H1 (cell line): ENCODE results near the gene NFATC1. TPM values are rescaled to one million over a fixed set of nuclear protein-coding genes. Genes with fewer than 3 reads are reported as not detected.
A peak's percentile ranks its signal among the peaks of the same experiment; 100 is the strongest.

Experiments
- CTCF ChIA-PET: fragments of 300-600 bp; sonication (Branson Sonifier 250); formaldehyde crosslinking; loops from one replicate; lab custom pipeline; 2021; ENCODE audit not compliant: partially characterized antibody; lab: Charles Lee
- POLR2A ChIA-PET: fragments of 300-600 bp; sonication (Branson Sonifier 250); formaldehyde crosslinking; loops from one replicate; lab custom pipeline; 2021; ENCODE audit warnings: inconsistent platforms; ENCODE audit not compliant: partially characterized antibody; lab: Charles Lee
- DNase-seq, 2 experiments: peaks; one replicate each; pipeline versions ENCODE4 v3.0.0 to v3.0.0-alpha.2; 2010 to 2022; ENCODE audit warnings: low spot score in 2 of 2, low read depth in 1 of 2, mixed read lengths in 1 of 2
- FAIRE-seq: peaks from 2 replicates; lab custom pipeline; 2011; peaks lifted over from hg19 to GRCh38; lab: Jason Lieb, UNC
- H2AFZ ChIP-seq: 2 replicates; pipeline ENCODE4 v1.8.1; 2012; ENCODE audit warnings: low read length, inconsistent platforms
- H2AK5ac ChIP-seq: 2 replicates; pipeline ENCODE4 v1.6.1; 2013; ENCODE audit warnings: low read depth, low read length
- H2BK120ac ChIP-seq: replicated peaks from 2 replicates; pipeline ENCODE3; 2013; ENCODE audit warnings: low read depth, low read length, inconsistent platforms
- H2BK12ac ChIP-seq: 2 replicates; pipeline ENCODE4 v1.6.1; 2013; ENCODE audit warnings: low read depth, low read length
- H2BK15ac ChIP-seq: 2 replicates; pipeline ENCODE4 v1.6.1; 2013; ENCODE audit warnings: low read length
- H2BK20ac ChIP-seq: 2 replicates; pipeline ENCODE4 v1.6.1; 2013; ENCODE audit warnings: low read length
- H2BK5ac ChIP-seq: 2 replicates; pipeline ENCODE4 v1.6.1; 2013; ENCODE audit warnings: low read depth, low read length
- H3K14ac ChIP-seq: 2 replicates; pipeline ENCODE4 v1.6.1; 2013; ENCODE audit warnings: inconsistent platforms; ENCODE audit not compliant: insufficient read length
- H3K18ac ChIP-seq: 2 replicates; pipeline ENCODE4 v1.6.1; 2013; ENCODE audit warnings: low read length; ENCODE audit errors: extremely low read depth
- H3K23ac ChIP-seq: 2 replicates; pipeline ENCODE4 v1.6.1; 2013; ENCODE audit warnings: inconsistent platforms; ENCODE audit not compliant: insufficient read length
- H3K23me2 ChIP-seq: 2 replicates; pipeline ENCODE4 v1.6.1; 2013; ENCODE audit warnings: low read depth, low read length
- H3K27ac ChIP-seq: 2 replicates; pipeline ENCODE4 v1.6.1; 2011; ENCODE audit warnings: low read depth, low read length, inconsistent platforms
- H3K27me3 ChIP-seq, 4 experiments: replicated peaks in 1 of 4; 1 replicate in 1 of 4; 2 replicates in 3 of 4; pipeline versions ENCODE4 v1.6.1 to v1.8.1; 2011 to 2013; ENCODE audit warnings: low read length in 3 of 4, mild to moderate bottlenecking in 3 of 4, inconsistent platforms in 2 of 4, mixed read lengths in 2 of 4, moderate library complexity in 1 of 4; ENCODE audit not compliant: control insufficient read depth in 3 of 4, insufficient read depth in 3 of 4; ENCODE audit errors: extremely low read depth in 1 of 4
- H3K36me3 ChIP-seq, 4 experiments: 2 replicates each; pipeline versions ENCODE4 v1.6.1 to v1.8.1; 2011 to 2013; ENCODE audit warnings: mild to moderate bottlenecking in 4 of 4, low read length in 3 of 4, moderate library complexity in 2 of 4, control low read depth in 1 of 4, inconsistent platforms in 1 of 4; ENCODE audit not compliant: insufficient read depth in 4 of 4, control insufficient read depth in 2 of 4
- H3K4ac ChIP-seq: replicated peaks from 2 replicates; pipeline ENCODE3; 2013; ENCODE audit warnings: low read length, low read depth, mixed read lengths, inconsistent platforms; ENCODE audit not compliant: insufficient read length
- H3K4me1 ChIP-seq, 4 experiments: replicated peaks in 1 of 4; 1 replicate in 1 of 4; 2 replicates in 3 of 4; pipeline versions ENCODE4 v1.6.1 to v1.8.1; 2011 to 2013; ENCODE audit warnings: low read length in 3 of 4, inconsistent platforms in 2 of 4, mixed read lengths in 1 of 4; ENCODE audit not compliant: insufficient read depth in 4 of 4, control insufficient read depth in 3 of 4
- H3K4me2 ChIP-seq, 2 experiments: 2 replicates each; pipeline versions ENCODE4 v1.6.1 to v1.8.1; 2011 to 2013; ENCODE audit warnings: low read depth in 2 of 2, low read length in 2 of 2, control low read depth in 1 of 2, inconsistent platforms in 1 of 2, mild to moderate bottlenecking in 1 of 2; ENCODE audit not compliant: insufficient read depth in 1 of 2
- H3K4me3 ChIP-seq, 4 experiments: fragments of 200-600, 300-600 bp in 1 of 4; sonication (generic), shearing (Covaris generic), sonication (Bioruptor Twin) in 1 of 4; 2 replicates each; pipeline versions ENCODE4 v1.5.1 to v1.8.1; 2011 to 2016; ENCODE audit warnings: low read length in 4 of 4, low read depth in 3 of 4, control low read depth in 2 of 4, inconsistent platforms in 2 of 4, mild to moderate bottlenecking in 2 of 4, mixed read lengths in 1 of 4, moderate library complexity in 1 of 4; ENCODE audit not compliant: insufficient read depth in 2 of 4; ENCODE audit errors: extremely low read depth in 1 of 4
- H3K56ac ChIP-seq: replicated peaks from 2 replicates; pipeline ENCODE3; 2013; ENCODE audit warnings: low read depth, mild to moderate bottlenecking, mixed read lengths, low read length, inconsistent platforms; ENCODE audit not compliant: insufficient read length
- H3K79me1 ChIP-seq: 2 replicates; pipeline ENCODE4 v1.6.1; 2013; ENCODE audit warnings: low read depth, low read length, control low read depth
- H3K79me2 ChIP-seq, 2 experiments: 2 replicates each; pipeline versions ENCODE4 v1.6.1 to v1.8.1; 2012 to 2013; ENCODE audit warnings: low read length in 2 of 2, mild to moderate bottlenecking in 2 of 2, inconsistent platforms in 1 of 2; ENCODE audit not compliant: insufficient read depth in 2 of 2, control insufficient read depth in 1 of 2
- H3K9ac ChIP-seq, 4 experiments: replicated peaks in 1 of 4; 1 replicate in 1 of 4; 2 replicates in 3 of 4; pipeline versions ENCODE4 v1.6.1 to v1.8.1; 2011 to 2013; ENCODE audit warnings: low read depth in 3 of 4, low read length in 3 of 4, control low read depth in 2 of 4, mild to moderate bottlenecking in 2 of 4, moderate library complexity in 2 of 4, inconsistent platforms in 1 of 4; ENCODE audit errors: extremely low read depth in 1 of 4
- H3K9me3 ChIP-seq, 2 experiments: 2 replicates each; pipeline versions ENCODE4 v1.6.1 to v1.8.1; 2012 to 2013; ENCODE audit warnings: mild to moderate bottlenecking in 2 of 2, moderate library complexity in 2 of 2, control low read depth in 1 of 2, inconsistent platforms in 1 of 2, low read depth in 1 of 2, low read length in 1 of 2, mixed read lengths in 1 of 2; ENCODE audit not compliant: insufficient read depth in 2 of 2
- H4K20me1 ChIP-seq, 2 experiments: replicated peaks in 1 of 2; 2 replicates each; pipeline versions ENCODE3 to v1.8.1; 2011 to 2013; ENCODE audit warnings: inconsistent platforms in 2 of 2, low read length in 2 of 2, mild to moderate bottlenecking in 1 of 2; ENCODE audit not compliant: insufficient read depth in 2 of 2, control insufficient read depth in 1 of 2
- H4K5ac ChIP-seq: 2 replicates; pipeline ENCODE4 v1.6.1; 2013; ENCODE audit warnings: low read length, low read depth, mixed read lengths, inconsistent platforms; ENCODE audit not compliant: insufficient read length
- H4K8ac ChIP-seq: 2 replicates; pipeline ENCODE4 v1.8.0; 2013; ENCODE audit warnings: mild to moderate bottlenecking, moderate library complexity, low read length, inconsistent platforms; ENCODE audit not compliant: insufficient read depth; ENCODE audit errors: extremely low read depth
- H4K91ac ChIP-seq: replicated peaks from 2 replicates; pipeline ENCODE3; 2013; ENCODE audit warnings: low read length, mixed read lengths, inconsistent platforms; ENCODE audit not compliant: insufficient read length
- NANOG ChIP-seq: IDR thresholded peaks from 2 replicates; pipeline ENCODE4 v1.6.1; 2011; ENCODE audit warnings: low read length, low read depth, mild to moderate bottlenecking, inconsistent platforms; ENCODE audit not compliant: insufficient read depth, poor library complexity, severe bottlenecking
- NRF1 ChIP-seq: IDR thresholded peaks from 2 replicates; pipeline ENCODE4 v1.6.1; 2011; ENCODE audit warnings: mild to moderate bottlenecking, low read depth, low read length, improper control_type of control experiment
- WGBS, 2 experiments: shearing (Covaris generic) in 1 of 2; methylation state at CpG; one replicate each; pipeline versions ENCODE4 v1.1.6 to v1.1.7; 2013 to 2015; ENCODE audit warnings: low lambda C conversion rate in 2 of 2, mixed read lengths in 2 of 2, inconsistent platforms in 1 of 2, low coverage in 1 of 2, missing lambda C conversion rate in 1 of 2; ENCODE audit not compliant: insufficient replicate concordance in 2 of 2, insufficient coverage in 1 of 2, insufficient read length in 1 of 2; ENCODE audit errors: extremely low coverage in 1 of 2, missing lambda C conversion rate in 1 of 2; 5-methylcytosine and 5-hydroxymethylcytosine counted together
- polyA plus RNA-seq, 7 experiments: library from polyadenylated mRNA; depleted of rRNA in 3 of 7; stranded (reverse) in 5 of 7; unstranded in 2 of 7; fragments of >200 nt in 5 of 7; fragments of 200-250 nt in 2 of 7; gene quantifications; 1 replicate in 5 of 7; 2 replicates in 1 of 7; 4 replicates in 1 of 7; pipeline versions ENCODE4 v1.2.1 to v1.2.3, GENCODE V29; 2011 to 2013; ENCODE audit warnings: missing spikeins in 2 of 7, mixed read lengths in 2 of 7
- total RNA-seq: library from RNA; stranded (reverse); fragmentation: NEBNext Ultra II Directional; extraction: Animal tissue kit (Norgen Biotek cat#: 25700); gene quantifications from 2 replicates; pipeline ENCODE4 v1.2.1, GENCODE V29; 2021

Gene NFATC1
- total and polyA plus RNA-seq, 2 of the 8 experiments (the other 6 are each of a cell fraction or from before 2014, with no cell fraction given): 2.0 to 6.6 TPM

DNA sequence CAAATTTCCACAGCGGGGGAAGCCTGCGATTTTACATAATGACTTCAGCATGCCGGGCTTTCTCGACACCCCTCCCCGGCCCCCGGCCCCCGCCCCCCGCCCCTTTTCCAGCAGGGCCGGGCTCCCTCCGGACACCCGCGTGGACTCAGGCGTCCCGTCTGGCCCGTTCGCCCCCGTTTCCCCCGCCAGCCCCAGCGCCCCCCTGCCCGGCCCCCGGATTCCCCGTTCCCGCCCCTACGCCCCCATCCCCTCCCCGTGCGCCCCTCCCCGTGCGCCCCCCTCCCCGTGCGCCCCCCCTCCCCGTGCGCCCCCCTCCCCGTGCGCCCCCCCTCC is 456 bp upstream of the NFATC1 start:
- CTCF ChIA-PET: interaction anchor here (8.9 kb wide), 1 partner anchor 15 kb away, joined by 62 read pairs; no protein-coding TSS in a partner anchor
- TF ChIP-seq NANOG (no peak), NRF1 (no peak)

More for the DNA sequence above, 456 bp upstream of the NFATC1 start:
- Histone ChIP-seq H3K23me2 (peaks cover 5% of the 10 kb centered on the region; the same call in 1 of the 2 replicates), H4K8ac (no peak overlapping the region), H3K4me3 (peak overlapping the region in 2 of 4 experiments; percentile 9 to 66; a peak in 4 of 8 replicates), H3K23ac (no peak overlapping the region), H2BK5ac (no peak overlapping the region), H2BK15ac (no peak overlapping the region), H3K79me1 (no peaks in the 10 kb centered on the region), H2BK12ac (no peak overlapping the region), H2BK20ac (no peak overlapping the region), H3K27me3 (peaks cover 45 to 77% (median 68%) of the 10 kb centered on the region in 4 experiments), H3K18ac (no peak overlapping the region), H3K36me3 (no peaks in the 10 kb centered on the region; a peak in 1 of 8 replicates), H4K91ac (no peak overlapping the region), H2AK5ac (no peak overlapping the region), H3K4ac (no peak overlapping the region), H3K14ac (no peak overlapping the region), H3K9ac (no peak overlapping the region), H4K20me1 (peaks cover 2 to 5% of the 10 kb centered on the region in 2 experiments), H3K79me2 (no peaks in the 10 kb centered on the region), H3K4me1 (peaks cover 0 to 12% (median 8%) of the 10 kb centered on the region in 4 experiments; a peak in 5 of 7 replicates), H2AFZ (no peak overlapping the region), H2BK120ac (no peak overlapping the region), H3K27ac (no peak overlapping the region), H4K5ac (no peak overlapping the region), H3K4me2 (peak overlapping the region; percentile 74 to 78), H3K9me3 (no peaks in the 10 kb centered on the region), H3K56ac (no peak overlapping the region)
- DNase-seq (no peak), FAIRE-seq (no peak)
- no CpG with 5 or more reads among the region's 34 CpGs for WGBS, 2 experiments
- POLR2A ChIA-PET: no interaction called here
